GM18867 (cell line): ENCODE data around the gene BAZ2B.

Source experiments
- ATAC-seq: cut with Tn5 transposase; IDR thresholded peaks from one replicate; pipeline ENCODE4 v1.9.1; 2021; ENCODE audit warnings: mild to moderate bottlenecking, moderate library complexity; ENCODE audit not compliant: unreplicated experiment

Gene BAZ2B

DNA sequence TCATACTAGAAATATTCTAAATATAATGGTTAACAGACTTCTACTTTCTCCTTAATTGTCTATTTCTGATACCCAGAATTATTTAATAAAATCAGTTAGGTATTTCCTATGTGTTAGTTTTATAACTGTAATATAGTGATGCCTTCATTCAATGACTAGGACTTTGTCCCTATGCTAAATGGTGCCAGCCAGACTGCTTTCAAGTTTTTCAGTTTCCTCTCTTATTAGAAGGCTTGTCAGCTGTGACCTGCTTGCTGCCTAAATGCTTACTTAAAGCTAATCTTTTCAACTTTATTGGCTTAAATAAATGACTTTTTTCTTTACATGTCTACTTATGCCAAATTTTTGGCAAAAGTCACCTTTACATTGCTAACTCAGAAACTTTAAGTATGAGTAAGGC is 30.7 kb downstream of the BAZ2B start:
- no peak for ATAC-seq

DNA sequence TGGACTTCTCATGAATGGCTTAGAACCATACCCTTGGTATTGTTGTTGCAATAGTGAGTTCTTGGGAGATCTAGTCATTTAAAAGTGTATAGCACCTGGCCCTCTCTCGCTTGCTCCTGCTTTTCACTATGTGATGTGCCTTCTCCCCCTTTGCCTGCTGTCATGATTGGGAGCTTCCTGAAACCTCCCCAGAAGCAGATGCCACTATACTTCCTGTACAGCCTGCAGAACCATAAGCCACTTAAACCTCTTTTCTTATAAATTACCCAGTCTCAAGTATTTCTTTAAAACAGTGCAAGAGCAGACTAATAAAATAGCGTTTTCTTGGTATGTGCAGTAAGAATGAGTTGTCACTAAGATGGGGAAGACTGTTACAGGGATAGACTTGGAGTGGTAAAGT is 31.6 kb downstream of the BAZ2B start:
- no peak for ATAC-seq

GRCh38 chr2:159573846-159574606 is 42.3 kb downstream of the BAZ2B start:
- no peak for ATAC-seq

DNA sequence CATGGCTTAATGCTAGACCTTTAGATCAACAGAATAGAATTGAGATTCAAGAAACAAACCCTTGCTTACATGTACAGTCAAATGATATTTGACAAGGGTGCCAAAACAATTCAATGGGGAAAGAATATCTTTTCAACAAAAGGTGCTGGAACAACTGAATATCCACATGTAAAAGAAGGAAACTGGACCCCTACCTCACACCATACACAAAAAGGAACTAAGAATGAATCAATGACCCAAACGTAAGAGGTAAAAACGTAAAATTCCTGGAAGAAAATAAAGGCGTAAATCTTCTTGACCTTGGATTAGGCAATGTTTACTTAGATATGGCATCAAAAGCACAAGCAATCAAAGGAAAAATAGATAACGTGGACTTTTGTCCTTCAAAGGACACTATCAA is 43.1 kb downstream of the BAZ2B start:
- ATAC-seq, result no peak

DNA sequence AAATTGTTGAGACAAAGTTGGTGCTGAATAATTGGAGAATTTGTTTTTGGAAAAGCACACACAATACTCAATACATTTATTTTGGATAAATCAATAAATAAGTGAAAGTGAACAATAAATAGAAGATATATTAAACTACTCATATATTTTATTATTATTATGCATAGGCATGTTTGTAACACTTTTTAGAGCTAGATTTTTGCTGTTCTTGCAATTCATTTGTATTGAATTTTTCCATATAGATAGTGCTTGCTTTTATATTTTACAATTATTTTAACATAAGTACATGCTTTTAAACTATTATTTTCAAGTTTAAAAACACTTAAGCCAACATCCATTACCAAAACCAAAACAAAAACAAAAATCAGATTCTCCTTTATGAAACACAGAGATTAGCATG is 43.9 kb downstream of the BAZ2B start:
- ATAC-seq, result no peak

- ATAC-seq, result no peak
These were observed 44.6 kb downstream of the BAZ2B start for GRCh38 chr2:159571540-159572260.

DNA sequence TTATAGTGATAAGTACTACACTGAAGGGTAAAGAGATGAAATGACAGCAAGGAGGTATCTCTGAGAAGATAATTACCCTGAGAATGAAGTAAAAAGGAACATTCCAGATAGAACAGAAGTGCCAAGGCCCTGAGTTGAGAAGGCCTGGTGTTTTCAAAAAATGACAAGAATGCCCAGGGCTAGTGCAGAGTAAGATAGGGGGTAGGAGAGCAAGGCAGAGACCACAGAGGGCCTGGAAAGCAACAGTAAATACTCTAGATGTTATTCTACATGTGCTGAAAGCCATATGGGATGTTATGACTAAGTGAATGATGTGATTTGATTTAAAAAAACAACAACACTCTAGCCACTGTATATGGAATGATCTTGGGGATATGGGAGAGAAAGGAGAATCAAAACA is 52.3 kb downstream of the BAZ2B start:
- ATAC-seq, result no peak

- no peak for ATAC-seq
These were observed 54.1 kb downstream of the BAZ2B start for GRCh38 chr2:159562248-159562647.

GRCh38 chr2:159561786-159562185 is 54.6 kb downstream of the BAZ2B start:
- ATAC-seq, result no peak

GRCh38 chr2:159561242-159561641 is 55.1 kb downstream of the BAZ2B start:
- no peak for ATAC-seq

GRCh38 chr2:159559034-159559433 is 57.3 kb downstream of the BAZ2B start:
- ATAC-seq, result no peak

GRCh38 chr2:159558479-159558878 is 57.9 kb downstream of the BAZ2B start:
- ATAC-seq, result no peak

- ATAC-seq, result no peak
These were observed 58.8 kb downstream of the BAZ2B start for GRCh38 chr2:159557437-159558034.

DNA sequence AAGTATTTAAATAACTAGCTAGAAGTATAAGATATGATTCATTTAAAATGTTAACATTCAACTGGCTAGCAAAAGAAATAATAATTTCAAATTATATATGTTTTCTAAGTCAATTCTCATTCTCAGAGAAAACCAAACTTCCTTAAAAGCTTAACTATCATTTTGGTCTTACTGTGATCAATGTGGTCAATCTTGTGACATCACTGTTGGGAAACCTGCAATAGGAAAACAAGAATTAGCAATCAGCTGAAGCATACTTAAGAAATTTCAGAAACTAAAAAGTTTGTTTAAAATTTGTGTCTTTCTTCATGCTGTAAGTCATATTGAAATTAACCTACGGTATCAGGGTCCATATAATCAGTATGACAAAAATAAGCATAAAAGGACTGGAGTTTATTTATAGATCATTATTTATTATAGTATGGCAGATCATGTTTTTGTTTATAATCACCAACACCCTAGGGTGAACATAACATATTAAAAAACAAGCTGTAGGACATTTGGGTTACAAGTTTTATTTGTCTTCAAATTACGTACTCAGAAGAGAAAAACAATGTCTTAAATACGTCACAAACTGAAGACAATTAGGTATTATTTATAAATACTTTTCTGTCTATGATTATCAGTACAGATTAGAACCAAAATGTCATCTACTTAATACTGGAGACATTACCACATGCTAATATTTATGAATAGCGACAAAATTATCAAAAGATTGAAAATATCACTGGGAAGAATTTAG is 60.5 kb downstream of the BAZ2B start:
- ATAC-seq, result no peak

DNA sequence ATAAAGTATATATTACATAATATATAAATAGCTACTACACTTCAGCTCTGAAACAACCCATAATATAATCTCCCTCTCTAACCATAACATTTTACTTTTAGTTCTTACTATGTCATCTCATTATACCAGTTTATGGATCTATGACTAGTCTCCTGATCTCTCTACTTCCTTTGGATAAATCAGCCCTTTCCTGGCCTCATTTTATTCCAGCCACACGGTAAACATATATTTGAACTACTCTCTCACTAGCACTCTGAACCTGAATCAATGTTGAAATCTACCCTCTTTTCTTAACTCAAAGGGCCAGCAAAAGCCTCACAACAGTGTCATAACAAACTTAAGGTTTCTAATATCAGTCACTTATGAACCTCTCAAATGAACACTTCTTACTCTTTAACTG is 62.6 kb downstream of the BAZ2B start:
- ATAC-seq, result no peak

- ATAC-seq, result no peak
These were observed 64.5 kb downstream of the BAZ2B start for GRCh38 chr2:159551806-159552205.

DNA sequence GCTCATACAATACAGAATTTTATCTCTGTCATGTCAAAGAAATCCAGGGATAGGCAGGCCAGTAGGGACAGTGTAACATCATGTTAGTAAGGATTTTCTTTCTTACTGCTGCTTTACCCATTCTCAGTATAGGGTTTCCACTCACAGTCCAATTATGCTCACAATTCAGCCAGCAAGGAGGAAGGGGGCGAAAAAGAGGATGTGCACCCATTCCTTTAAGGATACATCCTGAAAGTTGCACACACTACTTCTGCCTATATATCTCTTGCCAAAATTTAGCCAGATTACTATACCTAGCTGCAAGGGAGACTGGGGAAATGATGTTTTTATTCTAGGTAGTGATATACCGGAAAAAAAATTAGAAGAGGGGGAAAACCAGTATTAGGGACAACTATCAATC is 66.1 kb downstream of the BAZ2B start:
- ATAC-seq, result no peak

DNA sequence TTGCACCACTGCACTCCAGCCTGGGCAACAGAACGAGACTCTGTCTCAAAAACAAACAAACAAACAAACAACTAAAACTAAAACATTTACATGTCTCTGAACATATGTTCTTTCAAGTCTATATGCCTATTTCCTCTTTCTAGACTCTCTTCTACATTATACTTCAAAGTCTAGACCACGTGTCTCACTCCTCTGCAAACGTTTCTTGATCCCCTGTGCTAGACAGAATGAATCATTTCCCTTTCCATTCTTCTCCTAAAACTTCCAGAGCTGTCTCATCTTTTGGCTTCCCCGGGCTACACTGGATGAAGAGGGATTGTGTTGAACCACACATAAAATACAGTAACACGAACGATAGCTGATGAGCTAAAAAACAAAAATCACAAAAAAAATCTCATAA is 67.1 kb downstream of the BAZ2B start:
- no peak for ATAC-seq

GRCh38 chr2:159546716-159547430 is 69.5 kb downstream of the BAZ2B start:
- no peak for ATAC-seq

GRCh38 chr2:159546039-159546438 is 70.3 kb downstream of the BAZ2B start:
- ATAC-seq, result no peak

DNA sequence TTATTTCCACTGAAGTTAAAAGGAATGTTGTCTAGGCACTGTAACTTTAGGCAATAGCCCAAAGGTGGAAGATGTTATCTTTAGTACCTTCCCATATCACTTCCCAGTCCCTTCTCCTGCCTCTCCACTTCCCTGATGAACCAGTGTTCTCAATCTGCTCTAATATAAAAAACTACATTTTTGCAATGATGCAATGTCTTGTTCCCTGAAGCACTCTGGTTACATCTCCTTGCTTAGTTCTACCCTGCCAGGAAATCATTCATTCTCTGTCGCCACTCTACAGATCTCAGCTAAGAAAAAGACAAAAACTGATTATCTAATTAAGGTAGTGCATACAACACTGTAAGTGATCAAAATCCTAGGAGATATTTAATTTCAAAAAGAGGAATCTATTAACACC is 71.3 kb downstream of the BAZ2B start:
- no peak for ATAC-seq
